Panc1 (cell line): ENCODE results near the gene PCGF3. TPM values are rescaled to one million over a fixed set of nuclear protein-coding genes. Genes with fewer than 3 reads are reported as not detected.
"Not testable (repeated sequence)": the region's sequence is repeated elsewhere in the genome, so short reads cannot be mapped to it uniquely, and the experiment has no call there.

ENCODE experiments used
- ATAC-seq: fragments of 200-7000 bp; cut with Tn5 transposase; 2 replicates; pipeline ENCODE4 v1.9.1; 2020; ENCODE audit warnings: mild to moderate bottlenecking, moderate library complexity
- BruUV-seq: library from RNA; stranded (reverse); fragments of 400-500 nt; replicated peaks from 2 replicates; lab custom pipeline; 2021; lab: Mats Ljungman, UMichigan
- CTCF ChIA-PET: fragments of 300-600 bp; sonication (Branson Sonifier 250); formaldehyde crosslinking; loops from one replicate; lab custom pipeline; 2022; ENCODE audit warnings: antibody characterized with exemption; lab: Charles Lee
- POLR2A ChIA-PET: fragments of 300-600 bp; sonication (Branson Sonifier 250); formaldehyde crosslinking; loops from one replicate; lab custom pipeline; 2022; ENCODE audit warnings: antibody characterized with exemption; lab: Charles Lee
- DNase-seq: peaks from one replicate; pipeline ENCODE4 v3.0.0-alpha.2; 2010; ENCODE audit warnings: low read depth, low spot score
- H3K27ac ChIP-seq: 2 replicates; pipeline ENCODE4 v1.5.1; 2011; ENCODE audit warnings: mild to moderate bottlenecking, low read length, inconsistent platforms
- H3K27me3 ChIP-seq: fragments of 200-500 bp; sonication (Bioruptor generic); 2 replicates; pipeline ENCODE4 v1.6.0; 2014; ENCODE audit warnings: low read length, inconsistent platforms; ENCODE audit not compliant: control insufficient read depth, insufficient read depth
- H3K36me3 ChIP-seq: fragments of 200-500 bp; sonication (Bioruptor generic); 2 replicates; pipeline ENCODE4 v1.5.1; 2014; ENCODE audit warnings: inconsistent platforms, mild to moderate bottlenecking, low read length, moderate library complexity; ENCODE audit not compliant: control insufficient read depth, insufficient read depth
- H3K4me1 ChIP-seq: 2 replicates; pipeline ENCODE4 v1.5.1; 2011; ENCODE audit warnings: inconsistent platforms, mild to moderate bottlenecking, low read length, moderate library complexity; ENCODE audit not compliant: control insufficient read depth, insufficient read depth
- H3K4me3 ChIP-seq, 2 experiments: 2 replicates each; pipeline ENCODE4 v1.5.1; 2011 to 2012; ENCODE audit warnings: low read depth in 2 of 2, low read length in 2 of 2, mild to moderate bottlenecking in 2 of 2, inconsistent platforms in 1 of 2, moderate library complexity in 1 of 2
- H3K9me3 ChIP-seq: fragments of 200-500 bp; sonication (Bioruptor generic); 2 replicates; pipeline ENCODE4 v1.5.1; 2014; ENCODE audit warnings: low read depth, mild to moderate bottlenecking, inconsistent platforms, low read length, moderate library complexity; ENCODE audit not compliant: control insufficient read depth, insufficient read depth
- POLR2AphosphoS5 ChIP-seq: IDR thresholded peaks from 2 replicates; pipeline ENCODE4 v1.6.1; 2012; ENCODE audit warnings: mild to moderate bottlenecking, low read depth, low read length, moderate library complexity
- SIN3A ChIP-seq: IDR thresholded peaks from 2 replicates; pipeline ENCODE4 v1.6.1; 2012; ENCODE audit warnings: low read depth, mild to moderate bottlenecking, low read length, moderate library complexity, borderline replicate concordance; ENCODE audit not compliant: insufficient read depth
- TCF7L2 ChIP-seq: IDR thresholded peaks from 2 replicates; pipeline ENCODE4 v1.6.1; 2011; ENCODE audit warnings: mild to moderate bottlenecking, low read depth, low read length, inconsistent platforms
- in situ Hi-C: cut with HindIII; loops from 2 replicates; pipeline ENCODE4 v1.10.0; 2016; ENCODE audit warnings: low sequenced_read_pairs, low pct_unique_long_range_greater_than_20kb
- intact Hi-C: fragments of 100-400 bp; cut with micrococcal nuclease; formaldehyde crosslinking; loops from one replicate; pipeline ENCODE4 v1.10.0; 2022; ENCODE audit not compliant: unreplicated experiment
- total RNA-seq: library from RNA; stranded (reverse); gene quantifications from one replicate; pipeline ENCODE4 v1.2.1, GENCODE V29; 2021; ENCODE audit not compliant: unreplicated experiment
- TF ChIP-seq, protein P1 (sequence below), 2 experiments: IDR thresholded peaks; 2 replicates each; pipeline ENCODE4 v1.6.1; 2011 to 2012; ENCODE audit warnings: low read depth in 2 of 2, control low read depth in 1 of 2, low read length in 1 of 2, mild to moderate bottlenecking in 1 of 2, moderate library complexity in 1 of 2; ENCODE audit not compliant: insufficient read depth in 1 of 2
- TF ChIP-seq, protein P2 (sequence below): fragments of 450-650 bp; IDR thresholded peaks from 2 replicates; pipeline ENCODE4 v1.5.1; 2017; ENCODE audit warnings: mild to moderate bottlenecking

Gene PCGF3
- total RNA-seq, 1 experiment from 2014 or later: 44.6 TPM

DNA sequence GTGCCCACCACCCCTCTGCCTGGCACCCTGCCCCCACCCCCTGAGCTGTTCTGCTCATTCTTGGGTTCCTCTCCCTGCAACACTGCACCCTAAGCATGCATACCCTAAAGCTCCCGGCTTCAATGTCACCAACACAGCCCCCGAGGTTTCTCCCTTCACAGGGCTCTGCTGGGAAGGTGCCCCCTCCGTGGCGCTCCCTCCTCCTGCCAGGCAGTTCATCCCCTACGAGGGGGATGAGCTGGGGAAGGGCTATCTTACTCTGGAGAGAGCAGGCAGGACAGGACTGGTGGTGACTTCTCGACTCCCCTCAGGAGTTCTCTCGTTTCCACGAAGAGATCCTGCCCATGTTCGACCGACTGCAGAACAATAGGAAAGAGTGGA is 38.1 kb upstream of the PCGF3 start:
- H3K9me3 ChIP-seq: no peaks in the 10 kb centered on the region
- peaks cover 3% of the 10 kb centered on the region; the same call in 1 of the 2 replicates for H3K4me1 ChIP-seq
- no peak for TF ChIP-seq SIN3A
- TF ChIP-seq, protein P1, sequence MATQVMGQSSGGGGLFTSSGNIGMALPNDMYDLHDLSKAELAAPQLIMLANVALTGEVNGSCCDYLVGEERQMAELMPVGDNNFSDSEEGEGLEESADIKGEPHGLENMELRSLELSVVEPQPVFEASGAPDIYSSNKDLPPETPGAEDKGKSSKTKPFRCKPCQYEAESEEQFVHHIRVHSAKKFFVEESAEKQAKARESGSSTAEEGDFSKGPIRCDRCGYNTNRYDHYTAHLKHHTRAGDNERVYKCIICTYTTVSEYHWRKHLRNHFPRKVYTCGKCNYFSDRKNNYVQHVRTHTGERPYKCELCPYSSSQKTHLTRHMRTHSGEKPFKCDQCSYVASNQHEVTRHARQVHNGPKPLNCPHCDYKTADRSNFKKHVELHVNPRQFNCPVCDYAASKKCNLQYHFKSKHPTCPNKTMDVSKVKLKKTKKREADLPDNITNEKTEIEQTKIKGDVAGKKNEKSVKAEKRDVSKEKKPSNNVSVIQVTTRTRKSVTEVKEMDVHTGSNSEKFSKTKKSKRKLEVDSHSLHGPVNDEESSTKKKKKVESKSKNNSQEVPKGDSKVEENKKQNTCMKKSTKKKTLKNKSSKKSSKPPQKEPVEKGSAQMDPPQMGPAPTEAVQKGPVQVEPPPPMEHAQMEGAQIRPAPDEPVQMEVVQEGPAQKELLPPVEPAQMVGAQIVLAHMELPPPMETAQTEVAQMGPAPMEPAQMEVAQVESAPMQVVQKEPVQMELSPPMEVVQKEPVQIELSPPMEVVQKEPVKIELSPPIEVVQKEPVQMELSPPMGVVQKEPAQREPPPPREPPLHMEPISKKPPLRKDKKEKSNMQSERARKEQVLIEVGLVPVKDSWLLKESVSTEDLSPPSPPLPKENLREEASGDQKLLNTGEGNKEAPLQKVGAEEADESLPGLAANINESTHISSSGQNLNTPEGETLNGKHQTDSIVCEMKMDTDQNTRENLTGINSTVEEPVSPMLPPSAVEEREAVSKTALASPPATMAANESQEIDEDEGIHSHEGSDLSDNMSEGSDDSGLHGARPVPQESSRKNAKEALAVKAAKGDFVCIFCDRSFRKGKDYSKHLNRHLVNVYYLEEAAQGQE (IDR thresholded peaks at IDR 0.05; ENCODE audit: insufficient read depth in 1 of 2, low read depth in 2 of 2, low read length in 1 of 2): no peak
- no peak for TF ChIP-seq POLR2AphosphoS5
- TF ChIP-seq, protein P2, sequence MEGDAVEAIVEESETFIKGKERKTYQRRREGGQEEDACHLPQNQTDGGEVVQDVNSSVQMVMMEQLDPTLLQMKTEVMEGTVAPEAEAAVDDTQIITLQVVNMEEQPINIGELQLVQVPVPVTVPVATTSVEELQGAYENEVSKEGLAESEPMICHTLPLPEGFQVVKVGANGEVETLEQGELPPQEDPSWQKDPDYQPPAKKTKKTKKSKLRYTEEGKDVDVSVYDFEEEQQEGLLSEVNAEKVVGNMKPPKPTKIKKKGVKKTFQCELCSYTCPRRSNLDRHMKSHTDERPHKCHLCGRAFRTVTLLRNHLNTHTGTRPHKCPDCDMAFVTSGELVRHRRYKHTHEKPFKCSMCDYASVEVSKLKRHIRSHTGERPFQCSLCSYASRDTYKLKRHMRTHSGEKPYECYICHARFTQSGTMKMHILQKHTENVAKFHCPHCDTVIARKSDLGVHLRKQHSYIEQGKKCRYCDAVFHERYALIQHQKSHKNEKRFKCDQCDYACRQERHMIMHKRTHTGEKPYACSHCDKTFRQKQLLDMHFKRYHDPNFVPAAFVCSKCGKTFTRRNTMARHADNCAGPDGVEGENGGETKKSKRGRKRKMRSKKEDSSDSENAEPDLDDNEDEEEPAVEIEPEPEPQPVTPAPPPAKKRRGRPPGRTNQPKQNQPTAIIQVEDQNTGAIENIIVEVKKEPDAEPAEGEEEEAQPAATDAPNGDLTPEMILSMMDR: no peak
- TF ChIP-seq TCF7L2: no peak
- H3K36me3 ChIP-seq: peaks cover 4% of the 10 kb centered on the region; the same call in 1 of the 2 replicates
- ChIA-PET POLR2A (no interaction called here), CTCF (interaction anchor here (0.6 kb wide), 1 partner anchor 99 kb away, joined by 3 read pairs; no protein-coding TSS in a partner anchor)
- ATAC-seq (no peak), DNase-seq (no peak)
- intact Hi-C loops (no loop called here), in situ Hi-C loops (no loop called here)
- no peak overlapping the region for H3K4me3 ChIP-seq
- no peak overlapping the region for H3K27ac ChIP-seq
- H3K27me3 ChIP-seq: no peaks in the 10 kb centered on the region
- BruUV-seq: no TSS peak

DNA sequence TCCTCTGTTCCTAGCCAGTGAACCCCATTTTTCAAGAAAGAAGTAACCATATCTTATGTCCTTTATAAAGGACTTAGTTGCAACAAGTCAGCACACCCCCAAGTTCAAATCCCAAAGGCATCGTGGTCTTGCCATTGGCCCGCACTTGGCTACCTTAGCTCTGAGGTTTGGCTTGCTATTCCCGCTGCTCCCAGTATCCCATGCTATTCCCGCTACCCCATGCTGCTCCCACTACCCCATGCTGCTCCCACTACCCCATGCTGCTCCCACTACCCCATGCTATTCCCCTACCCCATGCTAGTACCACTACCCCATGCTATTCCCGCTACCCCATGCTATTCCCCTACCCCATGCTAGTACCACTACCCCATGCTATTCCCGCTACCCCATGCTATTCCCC is 37.4 kb upstream of the PCGF3 start:
- H3K27ac ChIP-seq, DNase-seq, H3K27me3 ChIP-seq, H3K36me3 ChIP-seq, intact Hi-C loops, H3K4me1 ChIP-seq, ATAC-seq, POLR2A ChIA-PET, CTCF ChIA-PET, in situ Hi-C loops, H3K9me3 ChIP-seq, BruUV-seq, H3K4me3 ChIP-seq: not testable (repeated sequence)

DNA sequence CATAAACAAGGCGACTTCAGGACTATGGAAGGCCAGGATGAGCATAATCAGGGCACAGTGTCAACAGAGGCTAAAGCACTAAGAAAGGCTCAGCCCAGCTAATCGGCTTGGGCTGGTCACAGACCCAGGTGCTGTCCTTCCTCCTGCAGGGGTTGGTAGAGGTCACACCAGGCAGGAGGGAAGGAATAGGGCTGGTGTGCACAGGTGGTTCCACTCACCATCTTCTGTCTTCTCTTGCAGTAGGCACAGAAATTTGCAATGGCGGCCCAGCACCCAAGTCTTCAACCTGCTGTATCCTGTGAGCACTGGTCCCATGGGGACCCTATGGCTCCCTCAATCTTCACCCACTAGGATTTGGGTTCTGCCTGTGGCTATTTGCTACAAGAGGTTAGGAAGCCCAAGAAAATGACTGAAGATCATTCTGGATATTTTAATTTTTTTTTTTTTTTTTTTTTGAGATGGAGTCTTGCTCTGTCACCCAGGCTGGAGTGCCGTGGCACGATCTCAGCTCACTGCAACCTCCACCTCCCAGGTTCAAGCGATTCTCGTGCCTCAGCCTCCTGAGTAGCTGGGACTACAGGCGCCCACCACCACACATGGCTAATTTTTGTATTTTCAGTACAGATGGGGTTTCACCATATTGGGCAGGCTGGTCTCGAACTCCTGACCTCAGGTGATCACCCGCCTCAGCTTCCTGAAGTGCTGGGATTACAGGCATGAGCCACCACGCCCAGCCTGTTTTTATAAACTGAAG is 35.6 kb upstream of the PCGF3 start:
- ATAC-seq, H3K27ac ChIP-seq, H3K9me3 ChIP-seq, in situ Hi-C loops, DNase-seq, POLR2A ChIA-PET, H3K4me3 ChIP-seq, BruUV-seq, CTCF ChIA-PET, intact Hi-C loops, H3K27me3 ChIP-seq, H3K4me1 ChIP-seq: not testable (repeated sequence)
- H3K36me3 ChIP-seq: peaks cover 10% of the 10 kb centered on the region
